Activated CD8-positive, alpha-beta memory T cell treated with anti-CD3 and anti-CD28 coated beads for 36 hours (primary cell): ENCODE measurements around the gene DCTN1. TPM values are rescaled to one million over a fixed set of nuclear protein-coding genes. Genes with fewer than 3 reads are reported as not detected.

Source experiments
- CTCF ChIA-PET: fragments of 350-600 bp; sonication (Branson Sonifier 250); formaldehyde crosslinking; loops from one replicate; lab custom pipeline; 2021; ENCODE audit warnings: antibody characterized with exemption; lab: Charles Lee
- POLR2A ChIA-PET: fragments of 350-600 bp; sonication (Branson Sonifier 250); formaldehyde crosslinking; loops from one replicate; lab custom pipeline; 2021; ENCODE audit warnings: antibody characterized with exemption; lab: Charles Lee
- total RNA-seq, 2 experiments: library from RNA; stranded (reverse); gene quantifications; one replicate each; pipeline ENCODE4 v1.2.3, GENCODE V29; 2021

DCTN1 gene
- total RNA-seq, 2 experiments from 2014 or later = 92.9 to 102 TPM

GRCh38 chr2:74381751-74382150, 1.6 kb upstream of the DCTN1 start:
- POLR2A ChIA-PET = no interaction called here
- CTCF ChIA-PET = no interaction called here

- POLR2A ChIA-PET = no interaction called here
Measured at GRCh38 chr2:74378007-74378406, 2.1 kb downstream of the DCTN1 start.

GRCh38 chr2:74375838-74376237, 4.3 kb downstream of the DCTN1 start:
- ChIA-PET CTCF (interaction anchor here (1.3 kb wide), 1 partner anchor 163 kb away, joined by 3 read pairs; no protein-coding TSS in a partner anchor), POLR2A (no interaction called here)

More at GRCh38 chr2:74378007-74378406, 2.1 kb downstream of the DCTN1 start:
- CTCF ChIA-PET = no interaction called here

GRCh38 chr2:74374509-74375205, 5.5 kb downstream of the DCTN1 start:
- ChIA-PET POLR2A (no interaction called here), CTCF (interaction anchor here (0.6 to 1.3 kb wide), 3 partner anchors 20 to 164 kb away, joined by 3 read pairs; no protein-coding TSS in a partner anchor)

- ChIA-PET CTCF (interaction anchor here (0.6 kb wide), 1 partner anchor 20 kb away, joined by 3 read pairs; no protein-coding TSS in a partner anchor), POLR2A (no interaction called here)
Measured at GRCh38 chr2:74373985-74374384, 6.1 kb downstream of the DCTN1 start.

GRCh38 chr2:74373221-74373676, 6.9 kb downstream of the DCTN1 start:
- ChIA-PET POLR2A (no interaction called here), CTCF (interaction anchor here (1.1 kb wide), 1 partner anchor 123 kb away, joined by 5 read pairs; no protein-coding TSS in a partner anchor)

- ChIA-PET POLR2A (no interaction called here), CTCF (interaction anchor here (1.1 kb wide), 1 partner anchor 123 kb away, joined by 5 read pairs; no protein-coding TSS in a partner anchor)
Measured at GRCh38 chr2:74372674-74373073, 7.4 kb downstream of the DCTN1 start.

GRCh38 chr2:74371421-74371820, 8.7 kb downstream of the DCTN1 start:
- ChIA-PET POLR2A (no interaction called here), CTCF (no interaction called here)

GRCh38 chr2:74369976-74370375, 10.1 kb downstream of the DCTN1 start:
- CTCF ChIA-PET = no interaction called here

GRCh38 chr2:74368499-74368898, 11.6 kb downstream of the DCTN1 start:
- ChIA-PET CTCF (no interaction called here), POLR2A (no interaction called here)

More at GRCh38 chr2:74369976-74370375, 10.1 kb downstream of the DCTN1 start:
- POLR2A ChIA-PET = no interaction called here

GRCh38 chr2:74367789-74368188, 12.3 kb downstream of the DCTN1 start:
- CTCF ChIA-PET = interaction anchor here (1.0 kb wide), 1 partner anchor 118 kb away, joined by 5 read pairs; no protein-coding TSS in a partner anchor
- POLR2A ChIA-PET = no interaction called here

GRCh38 chr2:74366036-74366435, 14.1 kb downstream of the DCTN1 start:
- ChIA-PET CTCF (interaction anchor here (1.7 kb wide), 1 partner anchor 116 kb away, joined by 6 read pairs; no protein-coding TSS in a partner anchor), POLR2A (interaction anchor here (0.7 kb wide), 1 partner anchor 151 kb away, joined by 3 read pairs; no protein-coding TSS in a partner anchor)

GRCh38 chr2:74364533-74365505, 15.3 kb downstream of the DCTN1 start:
- ChIA-PET POLR2A (interaction anchor here (0.6 kb wide), 1 partner anchor 107 kb away, joined by 7 read pairs; no protein-coding TSS in a partner anchor), CTCF (interaction anchor here (1.7 kb wide), 1 partner anchor 115 kb away, joined by 6 read pairs; no protein-coding TSS in a partner anchor)

- POLR2A ChIA-PET = no interaction called here
- CTCF ChIA-PET = interaction anchor here (1.7 kb wide), 1 partner anchor 26 kb away, joined by 7 read pairs; no protein-coding TSS in a partner anchor
Measured at GRCh38 chr2:74361327-74361726, 18.8 kb downstream of the DCTN1 start.

- CTCF ChIA-PET = no interaction called here
- POLR2A ChIA-PET = no interaction called here
Measured at GRCh38 chr2:74357627-74358026, 22.5 kb downstream of the DCTN1 start.

GRCh38 chr2:74349889-74350288, 30.2 kb downstream of the DCTN1 start:
- CTCF ChIA-PET = no interaction called here
- POLR2A ChIA-PET = no interaction called here

- POLR2A ChIA-PET = no interaction called here
Measured at GRCh38 chr2:74347742-74348141, 32.4 kb downstream of the DCTN1 start.

GRCh38 chr2:74347303-74347702, 32.8 kb downstream of the DCTN1 start:
- POLR2A ChIA-PET = no interaction called here
- CTCF ChIA-PET = no interaction called here

More at GRCh38 chr2:74347742-74348141, 32.4 kb downstream of the DCTN1 start:
- CTCF ChIA-PET = no interaction called here

- CTCF ChIA-PET = interaction anchor here (0.8 kb wide), 1 partner anchor 11 kb away, joined by 3 read pairs; no protein-coding TSS in a partner anchor
Measured at GRCh38 chr2:74345272-74345943, 34.7 kb downstream of the DCTN1 start.

More at GRCh38 chr2:74345272-74345943, 34.7 kb downstream of the DCTN1 start:
- POLR2A ChIA-PET = no interaction called here
